HL-60/S4 treated with retinoic acid at 250 ng/mL for 4 days and 3 days (cell line): ENCODE measurements around the gene ATF7.
"Not testable (repeated sequence)": the region's sequence is repeated elsewhere in the genome, so short reads cannot be mapped to it uniquely, and the experiment has no call there.

Experiments
- in situ Hi-C: fragments of 300-500 bp; cut with MboI; formaldehyde crosslinking; loops from 2 replicates; pipeline ENCODE4 v1.7.0; 2022; ENCODE audit warnings: low sequenced_read_pairs

The ATF7 gene

DNA sequence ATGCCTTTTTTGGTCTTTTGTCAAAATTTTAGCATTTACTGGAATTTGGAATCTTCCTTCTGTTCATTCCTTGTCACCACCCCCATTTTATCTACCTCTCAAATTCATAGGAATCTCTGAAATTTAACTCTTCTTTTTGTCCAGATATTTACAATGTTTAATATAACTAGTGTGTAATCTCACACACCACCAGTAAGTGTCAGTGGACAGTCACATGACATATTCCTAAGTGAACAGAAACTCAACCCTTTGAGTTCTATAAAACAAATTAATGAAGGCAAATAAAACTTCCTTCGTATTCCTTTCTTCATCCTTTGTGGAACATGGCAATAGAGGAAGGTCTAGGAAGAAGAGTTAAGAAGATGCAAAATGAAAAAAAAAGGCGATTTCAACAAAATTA, 26.6 kb downstream of the ATF7 start:
- in situ Hi-C loops = no loop called here

DNA sequence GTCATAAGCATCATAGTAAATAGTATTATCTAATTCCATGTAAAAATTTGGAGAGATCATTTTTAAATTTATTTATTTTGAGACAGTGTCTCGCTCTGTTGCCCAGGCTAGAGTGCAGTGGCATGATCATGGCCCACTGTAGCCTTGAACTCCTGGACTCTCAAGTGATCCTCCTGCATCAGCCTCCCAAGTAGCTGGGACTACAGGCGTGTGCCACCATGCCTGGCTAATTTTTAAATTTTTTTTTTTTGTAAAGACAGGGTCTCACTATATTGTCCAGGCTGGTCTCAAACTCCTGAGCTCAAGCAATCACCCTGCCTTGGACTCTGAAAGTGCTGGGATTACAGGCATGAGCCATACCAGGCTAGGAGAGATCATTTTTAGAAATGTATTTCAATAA, 27.2 kb downstream of the ATF7 start:
- in situ Hi-C loops = not testable (repeated sequence)

DNA sequence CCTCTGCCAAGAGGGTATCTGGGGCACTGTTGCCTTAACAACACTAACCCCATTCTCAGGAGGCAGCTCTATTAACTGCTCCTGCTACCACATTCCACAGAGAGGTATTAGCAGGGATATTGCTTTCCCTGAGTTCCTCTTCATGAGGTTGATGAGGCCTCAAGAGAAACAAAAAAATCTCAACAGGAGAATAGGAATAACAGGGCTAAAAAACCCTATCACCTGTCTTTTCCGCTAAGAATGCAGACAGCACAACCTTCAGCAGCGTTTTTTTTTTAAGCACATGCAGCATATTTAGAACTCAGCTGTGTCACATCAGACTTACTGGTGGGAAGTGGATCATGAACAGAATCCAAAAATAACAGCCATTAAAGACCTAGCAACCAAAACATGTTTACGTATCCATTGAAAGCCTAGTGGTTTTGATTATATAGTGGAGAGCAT, 29.2 kb downstream of the ATF7 start:
- in situ Hi-C loops = no loop called here

DNA sequence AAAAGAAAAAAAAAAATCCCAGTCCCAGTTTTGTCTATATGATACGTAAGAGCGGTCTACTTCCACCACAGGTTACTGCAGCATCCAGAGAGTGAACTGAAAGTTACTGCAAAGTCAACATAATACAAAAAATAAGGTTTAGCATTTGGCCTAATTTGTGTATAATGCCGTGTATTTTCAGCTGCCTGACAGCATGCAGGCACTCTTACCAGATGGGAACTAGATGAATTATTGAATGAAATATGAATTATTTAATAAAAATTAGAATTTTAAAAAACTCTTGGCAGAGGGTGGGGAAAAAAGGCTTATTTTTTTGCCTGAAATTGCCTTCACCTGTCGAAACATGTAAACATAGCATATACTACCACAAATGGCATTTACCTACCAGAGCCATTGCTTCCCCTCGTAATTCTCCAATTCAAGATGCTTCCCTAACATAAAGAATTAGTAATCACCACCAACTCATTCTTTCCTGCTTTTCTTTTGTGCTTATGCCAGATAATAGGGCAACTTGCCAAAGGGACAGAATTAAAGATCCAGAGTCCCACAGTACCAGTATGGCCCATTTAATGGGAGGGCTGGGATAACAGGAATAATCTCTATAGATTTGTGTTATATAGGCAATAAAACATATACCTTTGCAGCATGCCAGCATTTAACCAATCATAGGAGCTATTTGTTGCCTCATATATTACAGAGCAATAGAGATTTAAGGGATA, 31.1 kb downstream of the ATF7 start:
- in situ Hi-C loops = no loop called here

DNA sequence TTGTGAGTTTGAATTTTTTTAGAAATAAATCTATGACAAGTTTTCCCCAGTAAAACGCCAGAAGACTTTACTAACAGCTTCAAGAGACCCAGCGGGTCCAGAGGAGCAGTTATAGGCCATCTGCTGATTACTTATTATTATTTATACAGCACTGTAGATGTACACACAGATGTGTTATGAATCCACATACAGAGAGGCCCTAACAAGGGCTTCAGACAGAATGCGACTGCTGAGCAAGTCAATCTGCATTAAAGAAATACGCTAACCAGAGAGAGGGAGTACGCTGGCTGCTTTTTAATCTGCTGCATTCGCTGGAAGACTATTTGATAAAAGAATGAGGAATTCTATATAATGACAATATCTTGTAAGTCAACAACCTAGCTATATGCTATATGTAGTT, 32.5 kb downstream of the ATF7 start:
- in situ Hi-C loops = no loop called here

DNA sequence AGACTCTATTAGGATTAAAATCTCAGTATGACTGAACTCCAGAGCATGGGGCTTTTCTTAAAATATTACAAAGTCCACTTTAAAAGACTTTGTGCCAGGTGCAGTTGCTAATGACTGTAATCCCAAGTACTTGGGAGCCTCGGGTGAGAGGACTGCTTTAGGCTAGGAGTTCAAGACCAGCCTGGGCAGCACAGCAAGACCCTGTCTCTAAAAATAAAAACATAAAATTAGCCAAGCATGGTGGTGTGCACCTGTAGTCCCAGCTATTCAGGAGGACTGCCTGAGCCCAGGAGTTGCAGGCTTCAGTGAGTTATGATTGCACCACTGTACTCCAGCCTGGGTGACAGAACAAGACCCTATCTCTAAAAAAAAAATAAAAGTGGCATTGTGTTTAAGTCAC, 33.2 kb downstream of the ATF7 start:
- in situ Hi-C loops = no loop called here

DNA sequence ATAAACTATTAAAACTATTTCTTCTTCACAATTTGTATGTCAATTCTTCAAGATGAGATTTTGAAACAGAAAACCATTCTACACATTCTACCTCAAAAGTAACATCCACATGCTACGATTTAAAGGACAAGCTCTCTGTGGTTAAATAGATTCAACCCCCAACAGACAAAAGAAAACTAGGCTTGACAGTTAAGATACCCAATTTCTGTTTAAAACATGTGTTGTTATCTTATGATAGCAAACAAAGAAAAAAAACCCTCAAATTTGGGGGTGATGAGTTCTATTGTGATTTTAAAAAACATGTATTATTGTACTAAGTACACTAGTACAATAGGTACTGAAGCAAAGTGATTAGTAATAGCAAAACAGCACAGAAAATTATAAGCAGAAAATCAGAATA, 33.8 kb downstream of the ATF7 start:
- in situ Hi-C loops = no loop called here

DNA sequence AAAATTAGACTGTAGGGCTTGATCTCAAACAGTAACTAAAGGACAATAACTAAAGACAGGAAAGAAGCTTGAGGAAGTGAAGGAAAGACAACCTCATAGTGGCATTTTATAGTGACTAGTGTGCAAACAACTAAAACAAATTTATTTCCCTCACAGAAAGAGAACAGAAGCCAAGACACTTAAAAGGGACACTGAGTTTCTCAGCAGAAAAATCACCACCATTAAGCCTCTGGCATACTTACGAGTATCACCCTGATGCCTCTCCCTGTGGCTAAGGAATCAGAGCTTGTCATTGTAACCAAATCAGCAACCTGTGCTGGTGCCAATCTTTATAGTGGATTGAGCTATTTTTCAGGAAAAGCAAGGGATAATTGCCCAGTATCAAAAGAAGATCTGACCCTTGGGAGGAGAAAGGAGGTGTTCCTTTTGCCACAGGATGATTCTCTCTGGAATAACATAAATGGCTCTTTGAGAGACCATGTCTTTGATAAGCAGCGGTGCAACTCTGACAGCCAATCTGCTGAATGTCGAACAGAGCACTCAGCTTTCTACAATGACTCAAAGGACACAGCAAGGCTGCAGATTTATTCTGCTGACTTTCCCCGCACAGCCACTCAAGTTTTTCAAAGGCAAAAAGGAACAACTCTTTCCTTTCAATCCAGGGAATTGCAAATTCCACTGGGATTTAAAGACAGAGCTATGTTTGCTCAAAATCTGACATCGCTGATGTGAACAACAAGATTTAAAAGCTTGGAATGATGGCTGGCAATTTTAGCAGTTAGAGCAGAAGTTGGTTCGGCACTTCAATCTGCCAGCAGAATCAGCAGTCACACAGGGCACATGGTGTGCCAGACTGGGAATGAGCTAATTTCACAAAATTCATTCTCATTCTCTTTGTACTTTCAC, 34.6 kb downstream of the ATF7 start:
- in situ Hi-C loops = no loop called here

DNA sequence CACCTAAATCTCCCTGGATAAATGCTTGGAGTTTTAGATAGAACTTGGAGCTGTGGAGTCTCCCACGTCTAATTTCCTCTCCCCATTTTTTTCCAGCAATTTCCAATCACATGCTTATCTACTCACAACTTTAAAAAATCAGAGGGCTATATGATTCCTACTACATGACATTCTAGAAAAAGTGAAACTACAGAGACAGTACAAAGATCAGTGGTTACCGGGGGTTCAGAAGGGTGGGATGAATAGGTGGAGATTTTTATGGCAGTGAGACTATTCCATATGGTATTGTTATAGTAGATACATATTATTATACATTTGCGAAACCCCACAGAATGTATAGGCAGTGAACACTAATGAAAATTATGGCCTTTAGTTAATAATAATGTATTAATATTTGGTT, 35.5 kb downstream of the ATF7 start:
- in situ Hi-C loops = no loop called here

DNA sequence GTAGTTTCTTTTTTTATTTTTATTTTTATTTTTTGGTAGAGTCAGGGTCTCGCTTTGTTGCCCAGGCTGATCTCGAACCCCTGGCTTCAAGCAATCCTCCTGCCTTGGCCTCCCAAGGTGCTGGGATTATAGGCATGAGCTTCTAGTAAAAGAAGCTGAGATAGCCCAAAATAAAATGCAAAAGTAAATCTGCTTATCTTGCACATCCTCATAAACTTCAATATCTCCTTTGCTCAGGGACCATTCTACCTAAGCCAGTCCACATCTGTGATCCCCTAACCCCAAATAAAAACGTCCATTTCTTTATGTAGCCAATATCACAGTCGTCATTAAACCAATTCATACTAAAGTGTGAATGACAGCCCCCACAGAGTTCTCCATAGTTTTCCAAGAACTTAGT, 36.3 kb downstream of the ATF7 start:
- in situ Hi-C loops = no loop called here

DNA sequence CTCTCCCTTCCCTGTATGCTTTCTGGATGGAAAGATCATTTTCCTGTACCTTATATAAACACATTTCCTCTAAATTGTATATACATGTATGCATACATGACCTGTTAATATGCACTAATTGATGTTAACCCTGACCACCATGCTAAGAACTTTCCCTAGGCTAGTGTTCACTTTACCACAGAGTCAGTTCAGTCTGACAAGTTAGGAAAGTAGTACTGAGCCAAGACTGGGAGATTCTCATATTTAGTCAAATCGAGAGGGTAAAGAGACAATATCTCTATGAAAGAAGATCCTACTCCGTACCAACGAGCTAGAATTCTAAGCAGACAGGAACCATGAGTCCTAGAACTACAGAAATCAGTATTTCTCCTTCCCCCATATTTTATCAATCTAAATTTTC, 36.8 kb downstream of the ATF7 start:
- in situ Hi-C loops = no loop called here

DNA sequence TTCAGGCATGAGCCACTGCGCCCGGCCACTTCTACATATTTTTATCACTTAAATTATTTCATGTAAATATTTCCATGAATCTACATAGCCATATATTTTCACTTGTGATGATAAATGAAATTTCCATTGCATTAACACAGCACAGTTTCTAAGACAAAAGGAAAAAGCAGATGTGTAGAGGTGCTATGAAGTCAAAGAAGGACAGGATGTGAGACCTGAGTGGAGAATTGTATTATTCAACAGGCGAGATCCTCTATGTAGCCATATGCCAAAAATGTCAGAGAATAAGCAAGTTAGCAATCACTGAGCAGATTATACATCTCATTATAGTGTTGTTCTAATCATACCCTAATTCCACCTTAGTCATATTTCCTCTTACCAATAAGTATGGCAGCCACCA, 38.1 kb downstream of the ATF7 start:
- in situ Hi-C loops = no loop called here

DNA sequence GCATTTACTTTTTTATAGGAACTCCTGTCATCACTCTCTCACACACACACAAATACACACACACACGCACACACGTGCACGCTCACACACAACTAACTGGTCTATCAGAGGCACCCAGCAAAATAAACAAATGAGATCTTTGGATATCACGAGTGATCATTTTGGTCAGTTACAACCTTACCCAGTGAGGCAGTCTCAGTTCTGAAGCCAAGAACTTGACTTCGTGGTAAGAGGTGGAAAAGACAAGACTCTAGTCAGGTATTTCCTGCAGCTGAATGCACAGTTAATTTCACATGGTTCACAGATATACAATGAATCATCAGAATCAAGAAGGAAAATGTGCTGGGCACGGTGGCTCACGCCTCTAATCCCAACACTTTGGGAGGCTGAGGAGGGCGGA, 39.4 kb downstream of the ATF7 start:
- in situ Hi-C loops = no loop called here

DNA sequence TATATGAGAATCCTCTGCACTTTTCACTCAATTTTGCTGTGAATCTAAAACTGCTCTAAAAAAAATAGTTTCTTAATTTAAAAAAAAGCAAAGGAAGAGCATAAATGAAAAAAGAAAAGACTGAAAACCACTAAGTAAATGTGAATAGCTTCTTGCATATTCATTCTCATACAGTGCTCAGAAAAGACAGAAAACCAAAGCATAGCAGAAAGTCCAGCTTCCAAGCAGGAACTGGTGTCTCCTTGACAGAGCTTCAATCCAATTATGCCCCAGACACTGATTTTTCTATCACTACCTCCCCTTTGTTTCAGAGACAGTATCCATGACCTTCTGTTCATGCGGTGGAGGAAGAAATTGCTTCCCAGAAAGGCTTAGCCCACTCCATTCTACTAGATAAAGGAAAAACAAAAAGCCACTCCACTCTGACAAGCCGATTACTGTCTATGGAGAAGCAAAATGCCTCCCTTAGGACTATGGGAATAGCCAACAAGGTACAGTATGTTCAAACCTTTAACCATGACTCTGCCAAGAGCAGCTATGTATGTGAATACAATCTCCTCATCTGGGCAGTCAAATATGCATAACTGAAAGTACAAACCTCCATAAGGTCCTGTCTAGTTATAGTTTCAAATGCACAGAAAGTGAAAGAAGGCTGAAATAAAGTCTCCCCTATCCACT, 40.6 kb downstream of the ATF7 start:
- in situ Hi-C loops = no loop called here

DNA sequence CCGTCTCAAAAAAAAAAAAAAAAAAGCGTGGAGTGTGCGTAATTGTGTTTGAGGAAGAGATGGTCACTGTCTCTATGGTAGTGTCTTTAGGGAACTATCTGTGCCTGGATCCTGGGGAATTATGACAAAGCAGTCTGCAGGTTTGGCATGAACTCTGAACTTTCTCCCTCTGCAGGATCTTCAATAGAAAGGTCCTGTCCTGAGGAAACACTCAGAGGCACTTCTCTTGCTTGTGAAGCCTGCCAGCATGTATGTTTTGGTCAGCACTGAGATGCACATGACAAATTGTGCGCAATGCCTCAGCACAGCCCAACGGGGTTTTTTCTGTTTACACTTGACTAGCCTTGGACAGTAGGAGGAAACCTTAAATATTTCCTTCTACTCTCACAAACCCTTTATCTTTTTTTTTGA, 46.6 kb downstream of the ATF7 start:
- in situ Hi-C loops = no loop called here

DNA sequence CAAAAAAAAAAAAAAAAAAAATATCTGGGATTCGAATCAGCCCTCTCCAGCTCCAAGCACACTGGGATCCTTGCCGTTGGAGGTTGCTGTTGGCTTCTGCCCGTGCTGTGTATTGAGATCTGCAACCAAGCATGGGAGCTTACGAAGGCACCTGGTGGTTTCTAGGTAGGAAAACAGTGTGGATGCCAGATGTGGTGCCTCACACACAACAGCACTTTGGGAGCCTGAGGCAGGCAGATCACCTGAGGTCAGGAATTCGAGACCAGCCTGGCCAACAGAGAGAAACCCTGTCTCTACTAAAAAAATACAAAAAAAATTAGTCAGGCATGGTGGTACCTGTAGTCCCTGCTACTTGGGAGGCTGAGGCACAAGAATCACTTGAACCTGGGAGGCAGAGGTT, 47.4 kb downstream of the ATF7 start:
- in situ Hi-C loops = no loop called here

DNA sequence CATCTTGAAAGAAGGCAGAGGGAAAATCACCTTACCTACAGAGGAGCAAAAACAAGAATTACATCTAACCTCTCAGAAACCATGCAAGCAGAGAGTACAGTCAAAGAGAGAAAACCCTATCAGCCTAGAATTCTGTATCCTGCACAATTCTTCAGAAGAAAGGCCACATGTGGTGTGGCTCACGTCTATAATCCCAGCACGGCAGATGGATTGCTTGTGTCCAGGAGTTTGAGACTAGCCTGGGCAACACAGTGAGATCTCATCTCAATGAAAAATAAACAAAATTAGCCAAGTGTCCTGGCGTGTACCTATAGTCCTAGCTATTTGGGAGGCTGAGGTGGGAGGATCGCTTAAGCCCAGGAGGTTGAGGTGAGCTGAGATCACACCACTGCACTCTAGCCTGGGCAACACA, 48.2 kb downstream of the ATF7 start:
- in situ Hi-C loops = no loop called here

DNA sequence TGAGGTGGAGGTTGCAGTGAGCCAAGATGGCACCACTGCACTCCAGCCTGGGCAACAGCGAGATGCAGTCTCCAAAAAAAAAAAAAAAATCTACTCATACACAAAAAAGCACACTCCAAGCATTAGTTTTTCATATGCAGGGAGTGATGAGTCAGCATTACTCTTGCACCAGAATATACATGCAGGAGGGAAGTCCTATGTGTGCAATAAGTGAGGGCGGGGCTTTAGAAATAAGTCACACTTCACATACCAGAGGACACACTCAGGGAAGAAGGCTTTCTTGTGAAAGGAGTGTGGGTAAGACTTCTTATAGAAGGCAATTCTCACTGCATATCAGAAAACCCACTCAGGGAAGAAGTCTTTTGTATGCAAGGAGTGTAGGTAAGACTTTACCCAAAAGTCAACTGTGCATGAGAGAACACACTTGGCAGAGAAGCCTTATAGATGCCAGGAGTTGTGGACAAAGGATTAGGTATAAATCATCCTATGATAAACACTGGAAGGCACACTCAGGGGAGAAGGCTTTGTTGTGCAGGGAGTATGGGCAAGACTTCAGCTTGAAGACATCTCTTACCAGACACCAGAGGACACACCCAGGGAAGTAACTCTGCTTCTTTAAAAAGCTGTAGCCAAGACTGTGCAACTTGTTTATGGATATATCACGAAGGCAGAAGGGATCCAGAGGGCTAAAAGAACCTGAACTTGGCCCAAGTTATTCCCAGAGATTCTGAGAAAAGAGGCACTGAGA, 50.5 kb downstream of the ATF7 start:
- in situ Hi-C loops = no loop called here

DNA sequence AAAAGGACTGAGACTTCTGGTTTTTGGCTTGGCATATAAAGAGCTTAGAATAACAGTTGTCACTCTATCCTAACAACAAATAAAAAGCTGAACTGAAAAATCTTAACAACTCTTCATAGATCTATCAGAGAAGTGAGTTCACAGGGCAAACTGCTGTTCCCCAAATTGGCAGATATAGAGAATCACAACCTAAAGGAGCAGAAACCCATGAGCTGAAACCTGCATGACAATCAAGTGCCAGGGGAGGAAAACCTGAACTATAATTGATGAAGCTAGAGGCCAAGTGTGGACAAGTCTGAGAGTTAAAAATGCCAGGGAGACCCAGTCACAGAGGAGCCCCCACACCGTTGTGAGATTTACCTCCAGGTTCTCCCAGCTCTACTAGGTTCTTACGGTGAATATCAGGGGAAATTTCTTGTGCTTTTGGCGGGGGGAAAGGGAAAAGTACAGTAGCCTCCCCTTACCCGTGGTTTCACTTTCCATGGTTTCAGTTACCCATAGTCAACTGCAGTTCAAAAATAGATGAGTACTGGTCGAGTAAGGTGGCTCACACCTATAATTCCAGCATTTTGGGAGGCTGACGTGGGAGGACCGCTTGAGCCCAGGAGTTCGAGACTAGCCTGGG, 53.9 kb downstream of the ATF7 start:
- in situ Hi-C loops = no loop called here

DNA sequence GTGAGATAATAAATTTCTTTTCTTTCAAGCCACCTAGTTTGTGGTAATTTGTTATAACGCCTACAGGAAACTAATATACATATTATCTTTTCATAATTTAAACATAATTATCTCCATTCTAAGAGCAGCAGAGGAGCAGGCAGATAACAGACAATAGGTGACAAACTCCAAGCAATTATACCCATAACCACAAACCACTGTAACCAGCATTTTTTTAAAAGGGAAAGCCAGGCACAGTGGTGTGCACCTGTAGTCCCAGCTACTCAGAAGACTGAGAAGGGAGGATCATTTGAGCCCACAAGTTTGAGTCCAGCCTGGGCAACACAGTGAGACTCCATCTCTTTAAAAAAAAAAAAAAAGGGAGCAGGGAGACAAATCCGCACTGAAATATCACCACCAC, 54.9 kb downstream of the ATF7 start:
- in situ Hi-C loops = no loop called here
